Adrenal gland (tissue), 5 donors: ENCODE data around the gene CDH7.

Source experiments
- POLR2A ChIP-seq, 2 donors: fragments of 450-650 bp; IDR thresholded peaks; one replicate each; pipeline ENCODE4 v1.6.1; 2017; ENCODE audit warnings: antibody characterized with exemption in 2 of 2, mild to moderate bottlenecking in 2 of 2, moderate library complexity in 1 of 2
- TF ChIP-seq, protein P1 (sequence below), 6 experiments: fragments of 450-650 bp in 4 of 6; fragments of 200-600 bp in 2 of 6; sonication (generic) in 1 of 6; IDR thresholded peaks; 1 replicate in 5 of 6; 2 replicates in 1 of 6; pipeline versions ENCODE4 v1.5.1 to v1.8.0; 2016 to 2021; ENCODE audit warnings: antibody characterized with exemption in 6 of 6, mild to moderate bottlenecking in 2 of 6, moderate library complexity in 1 of 6
- donor health status: DM: no; HTN: no; CAD: no.

DNA sequence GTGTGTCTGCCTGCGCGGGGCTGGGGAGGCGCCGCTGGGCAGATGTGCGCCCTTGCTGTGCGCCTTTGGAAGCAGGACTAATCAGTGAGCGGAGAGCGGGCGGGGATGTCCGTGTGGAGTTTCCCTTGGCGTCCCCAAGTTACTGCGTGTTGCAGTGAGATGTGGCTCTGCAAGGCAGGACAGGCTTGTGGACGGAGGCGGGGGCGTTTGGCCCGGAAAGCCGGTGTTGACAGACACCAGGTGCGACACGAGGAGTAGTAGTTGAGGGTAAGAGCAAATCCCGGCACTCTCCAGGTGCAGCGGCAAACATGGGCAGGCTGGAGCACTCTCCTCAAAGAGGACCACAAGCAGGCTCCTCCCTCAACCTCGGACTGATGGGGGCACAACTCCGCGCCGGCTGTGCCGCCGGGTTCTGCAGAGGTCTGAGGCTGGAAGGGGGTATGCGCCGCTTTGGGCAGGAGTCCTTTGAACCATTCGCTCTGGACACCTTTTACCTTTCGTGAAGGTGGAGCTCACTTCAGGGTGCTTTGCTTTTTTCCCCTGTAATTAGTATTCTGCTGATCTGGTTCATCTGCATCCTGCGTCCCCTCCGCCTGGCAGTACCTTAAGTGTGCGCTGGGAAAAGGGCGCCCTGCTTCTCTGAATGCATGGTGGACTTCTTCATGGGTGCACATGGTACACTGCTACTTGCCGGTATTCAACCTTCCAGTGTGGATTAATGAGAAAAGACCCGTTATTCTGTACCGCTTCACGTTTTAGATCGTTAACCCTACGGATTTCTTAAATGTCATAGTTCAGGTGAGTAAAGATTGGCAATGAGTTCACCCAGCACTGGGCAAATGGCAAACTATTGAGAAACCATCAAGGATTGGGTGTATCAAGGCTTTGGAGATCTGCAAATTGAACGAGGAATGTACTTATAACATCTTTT, 608 bp downstream of the CDH7 start:
- TF ChIP-seq, protein P1, sequence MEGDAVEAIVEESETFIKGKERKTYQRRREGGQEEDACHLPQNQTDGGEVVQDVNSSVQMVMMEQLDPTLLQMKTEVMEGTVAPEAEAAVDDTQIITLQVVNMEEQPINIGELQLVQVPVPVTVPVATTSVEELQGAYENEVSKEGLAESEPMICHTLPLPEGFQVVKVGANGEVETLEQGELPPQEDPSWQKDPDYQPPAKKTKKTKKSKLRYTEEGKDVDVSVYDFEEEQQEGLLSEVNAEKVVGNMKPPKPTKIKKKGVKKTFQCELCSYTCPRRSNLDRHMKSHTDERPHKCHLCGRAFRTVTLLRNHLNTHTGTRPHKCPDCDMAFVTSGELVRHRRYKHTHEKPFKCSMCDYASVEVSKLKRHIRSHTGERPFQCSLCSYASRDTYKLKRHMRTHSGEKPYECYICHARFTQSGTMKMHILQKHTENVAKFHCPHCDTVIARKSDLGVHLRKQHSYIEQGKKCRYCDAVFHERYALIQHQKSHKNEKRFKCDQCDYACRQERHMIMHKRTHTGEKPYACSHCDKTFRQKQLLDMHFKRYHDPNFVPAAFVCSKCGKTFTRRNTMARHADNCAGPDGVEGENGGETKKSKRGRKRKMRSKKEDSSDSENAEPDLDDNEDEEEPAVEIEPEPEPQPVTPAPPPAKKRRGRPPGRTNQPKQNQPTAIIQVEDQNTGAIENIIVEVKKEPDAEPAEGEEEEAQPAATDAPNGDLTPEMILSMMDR (IDR thresholded peaks at IDR 0.05) = no peak
- no peak for TF ChIP-seq POLR2A (IDR thresholded peaks at IDR 0.05)
